HG03342 (cell line): ENCODE data around the gene SOBP.

Experiments used
- ATAC-seq: cut with Tn5 transposase; IDR thresholded peaks from one replicate; pipeline ENCODE4 v1.9.1; 2021; ENCODE audit warnings: mild to moderate bottlenecking, moderate library complexity; ENCODE audit not compliant: unreplicated experiment

The SOBP gene

GRCh38 chr6:107655864-107656263 lies 165.9 kb downstream of the SOBP start:
- ATAC-seq: no peak

- ATAC-seq: no peak
These were observed 166.5 kb downstream of the SOBP start for GRCh38 chr6:107656401-107656800.

GRCh38 chr6:107656883-107657282 lies 167.0 kb downstream of the SOBP start:
- ATAC-seq: no peak

GRCh38 chr6:107657373-107657754 lies 167.4 kb downstream of the SOBP start:
- no peak for ATAC-seq

- ATAC-seq: peak; percentile 91
These were observed 168.0 kb downstream of the SOBP start for GRCh38 chr6:107657755-107658461.

GRCh38 chr6:107658920-107659865 lies 169.3 kb downstream of the SOBP start:
- no peak for ATAC-seq

- ATAC-seq: no peak
These were observed 170.9 kb downstream of the SOBP start for GRCh38 chr6:107660839-107661238.

GRCh38 chr6:107661291-107661690 lies 171.4 kb downstream of the SOBP start:
- no peak for ATAC-seq

GRCh38 chr6:107662333-107662732 lies 172.4 kb downstream of the SOBP start:
- no peak for ATAC-seq

GRCh38 chr6:107663308-107663707 lies 173.4 kb downstream of the SOBP start:
- ATAC-seq: no peak

GRCh38 chr6:107665382-107665781 lies 175.5 kb downstream of the SOBP start:
- ATAC-seq: no peak

GRCh38 chr6:107666084-107666980 lies 176.4 kb downstream of the SOBP start:
- ATAC-seq: no peak

- ATAC-seq: no peak
These were observed 177.2 kb downstream of the SOBP start for GRCh38 chr6:107666981-107667601.

GRCh38 chr6:107667790-107668189 lies 177.9 kb downstream of the SOBP start:
- ATAC-seq: no peak

GRCh38 chr6:107668743-107669474 lies 179.0 kb downstream of the SOBP start:
- peak; percentile 80 for ATAC-seq

- ATAC-seq: peak; percentile 43
These were observed 180.9 kb downstream of the SOBP start for GRCh38 chr6:107670792-107671199.

GRCh38 chr6:107673076-107673494 lies 183.2 kb downstream of the SOBP start:
- no peak for ATAC-seq

- ATAC-seq: peak; percentile 84
These were observed 185.2 kb downstream of the SOBP start for GRCh38 chr6:107674995-107675738.

GRCh38 chr6:107676042-107676441 lies 186.1 kb downstream of the SOBP start:
- ATAC-seq: no peak
